GM12878 (cell line): Measurements from ENCODE around the gene MYOM1. TPM values are rescaled to one million over a fixed set of nuclear protein-coding genes. Genes with fewer than 3 reads are reported as not detected.

ENCODE experiments used
- ATAC-seq: fragments of 200-7000 bp; cut with Tn5 transposase; 3 replicates; pipeline ENCODE4 v1.9.1; 2020; ENCODE audit warnings: mild to moderate bottlenecking, moderate library complexity
- BruUV-seq: library from RNA; stranded (reverse); fragments of 400-500 nt; replicated peaks from 2 replicates; lab custom pipeline; 2021; lab: Mats Ljungman, UMichigan
- CTCF ChIA-PET: fragments of 300-600 bp; sonication (Branson Sonifier 250); formaldehyde crosslinking; extraction: SDS; loops from one replicate; lab custom pipeline; 2021; ENCODE audit warnings: inconsistent platforms; lab: Yijun Ruan, JAX
- POLR2A ChIA-PET: fragments of 350-600 bp; formaldehyde crosslinking; extraction: SDS; loops from one replicate; lab custom pipeline; 2021; ENCODE audit warnings: inconsistent platforms; lab: Charles Lee
- RAD21 ChIA-PET: fragments of 300-600 bp; sonication (Branson Sonifier 250); formaldehyde crosslinking; loops from one replicate; lab custom pipeline; 2023; ENCODE audit warnings: antibody characterized with exemption; ENCODE audit not compliant: unreplicated experiment; lab: Charles Lee
- SMC1A ChIA-PET: fragments of 300-600 bp; sonication (Branson Sonifier 250); formaldehyde crosslinking; loops from one replicate; lab custom pipeline; 2023; ENCODE audit not compliant: unreplicated experiment, uncharacterized antibody; lab: Charles Lee
- DNase-seq: peaks from one replicate; pipeline ENCODE4 v3.0.0-alpha.2; 2011; ENCODE audit warnings: low read depth, low spot score
- FAIRE-seq: peaks from 3 replicates; lab custom pipeline; 2011; peaks lifted over from hg19 to GRCh38; lab: Jason Lieb, UNC
- H2AFZ ChIP-seq: 2 replicates; pipeline ENCODE4 v1.6.0; 2011; ENCODE audit warnings: low read depth, low read length, control low read depth; ENCODE audit not compliant: control insufficient read depth
- H3K27ac ChIP-seq: 2 replicates; pipeline ENCODE4 v1.5.1; 2011; ENCODE audit warnings: control low read depth; ENCODE audit not compliant: control insufficient read depth, insufficient read depth
- H3K27me3 ChIP-seq, 2 experiments: replicated peaks in 1 of 2; 2 replicates each; pipeline versions ENCODE4 v1.6.0 to v1.6.1; 2011; ENCODE audit warnings: low read length in 1 of 2; ENCODE audit not compliant: control insufficient read depth in 2 of 2, insufficient read depth in 2 of 2
- H3K36me3 ChIP-seq, 2 experiments: 2 replicates each; pipeline ENCODE4 v1.5.1; 2011; ENCODE audit warnings: low read length in 1 of 2; ENCODE audit not compliant: control insufficient read depth in 2 of 2, insufficient read depth in 2 of 2
- H3K4me1 ChIP-seq: 2 replicates; pipeline ENCODE4 v1.6.1; 2011; ENCODE audit warnings: mild to moderate bottlenecking, low read length, moderate library complexity, mixed read lengths; ENCODE audit not compliant: control insufficient read depth, insufficient read depth
- H3K4me2 ChIP-seq: 2 replicates; pipeline ENCODE4 v1.6.0; 2011; ENCODE audit warnings: control low read depth; ENCODE audit not compliant: control insufficient read depth, insufficient read depth
- H3K4me3 ChIP-seq: fragments of 200-600 bp; sonication (generic); 2 replicates; pipeline ENCODE4 v1.5.1; 2016
- H3K79me2 ChIP-seq: 2 replicates; pipeline ENCODE4 v1.6.0; 2011; ENCODE audit warnings: low read length; ENCODE audit not compliant: control insufficient read depth, insufficient read depth
- H3K9ac ChIP-seq: 2 replicates; pipeline ENCODE4 v1.8.0; 2011; ENCODE audit warnings: low read length, control low read depth, mixed read lengths; ENCODE audit not compliant: control insufficient read depth, insufficient read depth
- H3K9me3 ChIP-seq: replicated peaks from 3 replicates; pipeline ENCODE4 v1.5.1; 2011; ENCODE audit warnings: mild to moderate bottlenecking, low read length; ENCODE audit not compliant: control insufficient read depth, insufficient read depth
- H4K20me1 ChIP-seq: 2 replicates; pipeline ENCODE4 v1.6.0; 2011; ENCODE audit not compliant: control insufficient read depth, insufficient read depth
- BHLHE40 ChIP-seq, 2 experiments: fragments of 450-650 bp in 1 of 2; IDR thresholded peaks; 2 replicates each; pipeline ENCODE4 v1.6.1; 2011 to 2017; ENCODE audit warnings: low read depth in 2 of 2, borderline replicate concordance in 1 of 2, improper control_type of control experiment in 1 of 2, low read length in 1 of 2, mild to moderate bottlenecking in 1 of 2
- CREB1 ChIP-seq: IDR thresholded peaks from 2 replicates; pipeline ENCODE4 v1.6.1; 2012; ENCODE audit warnings: low read depth, mild to moderate bottlenecking, inconsistent platforms
- JUNB ChIP-seq: IDR thresholded peaks from 2 replicates; pipeline ENCODE4 v1.6.1; 2016; ENCODE audit warnings: antibody characterized with exemption, mild to moderate bottlenecking
- MEF2B ChIP-seq: fragments of 450-650 bp; IDR thresholded peaks from 2 replicates; pipeline ENCODE4 v1.6.1; 2018; ENCODE audit warnings: mild to moderate bottlenecking, moderate library complexity; ENCODE audit not compliant: partially characterized antibody, poor library complexity, severe bottlenecking
- MTA3 ChIP-seq: IDR thresholded peaks from 2 replicates; pipeline ENCODE4 v1.6.1; 2012; ENCODE audit warnings: low read length, inconsistent platforms, borderline replicate concordance
- PAX5 ChIP-seq: IDR thresholded peaks from 2 replicates; pipeline ENCODE4 v1.6.1; 2011; ENCODE audit warnings: low read depth, low read length, borderline replicate concordance
- PKNOX1 ChIP-seq: fragments of 450-650 bp; IDR thresholded peaks from 2 replicates; pipeline ENCODE4 v1.6.1; 2016; ENCODE audit warnings: mild to moderate bottlenecking
- PML ChIP-seq: IDR thresholded peaks from 2 replicates; pipeline ENCODE4 v1.6.1; 2012; ENCODE audit warnings: low read length, inconsistent platforms
- POLR2A ChIP-seq: IDR thresholded peaks from 2 replicates; pipeline ENCODE4 v1.6.1; 2011; ENCODE audit warnings: low read depth, mild to moderate bottlenecking, low read length
- POLR2AphosphoS2 ChIP-seq: IDR thresholded peaks from 2 replicates; pipeline ENCODE4 v1.6.1; 2011; ENCODE audit warnings: low read depth, mild to moderate bottlenecking, low read length, improper control_type of control experiment, moderate library complexity
- POU2F2 ChIP-seq: IDR thresholded peaks from 3 replicates; pipeline ENCODE4 v1.6.1; 2011; ENCODE audit warnings: low read depth, mild to moderate bottlenecking, low read length, borderline replicate concordance
- RELA ChIP-seq: fragments of 450-650 bp; IDR thresholded peaks from 2 replicates; pipeline ENCODE4 v1.8.0; 2014; ENCODE audit warnings: borderline replicate concordance; ENCODE audit not compliant: partially characterized antibody
- SKIL ChIP-seq: fragments of 450-650 bp; IDR thresholded peaks from 2 replicates; pipeline ENCODE4 v1.6.1; 2017; ENCODE audit warnings: mild to moderate bottlenecking, low read depth, inconsistent platforms; ENCODE audit not compliant: poor library complexity, severe bottlenecking
- SUZ12 ChIP-seq: fragments of 200-600 bp; sonication (generic); IDR thresholded peaks from one replicate; pipeline ENCODE4 v1.6.1; 2018; ENCODE audit warnings: antibody characterized with exemption, mild to moderate bottlenecking; ENCODE audit not compliant: unreplicated experiment
- WGBS: methylation state at CpG from one replicate; pipeline ENCODE4 v1.1.6; 2016; ENCODE audit warnings: low lambda C conversion rate; ENCODE audit not compliant: insufficient replicate concordance, insufficient coverage; ENCODE audit errors: missing lambda C conversion rate; 5-methylcytosine and 5-hydroxymethylcytosine counted together
- in situ Hi-C: fragments of 300-500 bp; cut with MboI; formaldehyde crosslinking; loops from 9 replicates; pipeline ENCODE4 v1.14.3; 2018; ENCODE audit warnings: mixed read lengths
- intact Hi-C: fragments of 100-400 bp; cut with micrococcal nuclease; formaldehyde crosslinking; loops from one replicate; pipeline ENCODE4 v1.14.2; 2022; ENCODE audit not compliant: unreplicated experiment
- polyA plus RNA-seq, 11 experiments: library from polyadenylated mRNA; depleted of rRNA in 4 of 11; unstranded in 6 of 11; stranded (reverse) in 5 of 11; fragments of >200 nt; fragmentation: Nextera tagmentation in 4 of 11; fragmentation: Illumina TruSeq in 1 of 11; extraction: Ambion mirVana in 4 of 11; extraction: Trizol in 1 of 11; gene quantifications; 1 replicate in 1 of 11; 2 replicates in 10 of 11; pipeline versions ENCODE4 v1.2.1 to v1.2.3, GENCODE V29; 2011 to 2016; ENCODE audit warnings: inconsistent platforms in 2 of 11, missing spikeins in 2 of 11, low read depth in 1 of 11
- total RNA-seq, 4 experiments: library from RNA; depleted of rRNA in 3 of 4; stranded (reverse); fragments of >200 nt in 3 of 4; fragmentation: Illumina TruSeq in 1 of 4; extraction: Trizol in 1 of 4; gene quantifications; 2 replicates each; pipeline versions ENCODE4 v1.2.1 to v1.2.3, GENCODE V29; 2013 to 2021
- TF ChIP-seq, protein P1 (sequence below): IDR thresholded peaks from 2 replicates; pipeline ENCODE4 v1.6.1; 2011; ENCODE audit warnings: mild to moderate bottlenecking, low read depth, low read length, moderate library complexity; ENCODE audit not compliant: insufficient replicate concordance

MYOM1 gene
- total and polyA plus RNA-seq, 10 of the 15 experiments (the other 5 are each of a cell fraction or from before 2014, with no cell fraction given) = 0.06 to 1.0 (median 0.57) TPM

DNA sequence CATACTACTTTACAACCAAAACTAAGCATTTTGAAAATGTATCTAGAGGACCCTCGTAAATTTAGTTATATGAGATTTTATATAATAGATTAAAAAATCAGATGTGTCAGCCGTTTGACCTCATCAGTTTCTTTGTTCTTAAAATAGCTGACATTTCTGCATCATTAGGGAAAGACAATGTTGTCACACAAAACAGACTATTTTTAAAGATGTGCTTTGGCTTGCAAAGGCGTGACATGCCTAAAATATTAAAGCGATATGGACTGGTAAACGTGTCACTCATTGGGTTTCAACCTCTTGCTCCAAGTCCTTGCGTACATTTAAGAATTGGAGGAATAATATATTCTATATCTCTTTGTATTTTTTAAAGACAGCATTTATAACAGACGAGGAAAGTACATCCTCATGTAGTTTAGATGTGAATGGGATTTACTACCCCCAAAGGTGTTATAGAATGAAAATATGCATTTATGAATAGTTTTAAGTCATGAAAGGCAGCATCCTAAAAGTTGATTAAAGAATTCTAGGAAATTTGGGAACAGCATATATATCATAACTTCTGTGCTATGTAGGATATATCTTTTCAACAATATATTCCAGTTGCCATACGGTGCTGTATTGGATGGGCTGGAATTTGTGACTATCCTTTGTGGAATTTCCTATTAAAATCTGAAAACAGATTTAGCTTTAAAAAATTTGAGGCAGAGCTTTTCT is 31.6 kb upstream of the MYOM1 start:
- Histone ChIP-seq H3K4me1 (peaks cover 20% of the 10 kb centered on the region; the same call in 1 of the 2 replicates), H3K4me3 (peak overlapping the region; percentile 16; the same call in 1 of the 2 replicates), H3K4me2 (peak overlapping the region; percentile 89), H3K9me3 (no peaks in the 10 kb centered on the region), H4K20me1 (0 out of 2 replicates have a peak, but pooled peaks cover 4% of the 10 kb centered on the region), H3K9ac (no peak overlapping the region), H3K79me2 (peaks cover 85% of the 10 kb centered on the region), H3K27me3 (no peaks in the 10 kb centered on the region), H3K36me3 (peaks cover 0 to 20% of the 10 kb centered on the region in 2 experiments; a peak in 3 of 4 replicates), H3K27ac (peak overlapping the region; percentile 9), H2AFZ (no peak overlapping the region)
- BruUV-seq = no TSS peak
- 17% methylated on average over 8 of the region's 8 CpGs for WGBS
- FAIRE-seq = no peak
- in situ Hi-C loops = loop anchor here (25.0 kb wide), 1 partner anchor 1011 kb away; no protein-coding TSS in a partner anchor
- intact Hi-C loops = no loop called here
- DNase-seq = no peak
- CTCF ChIA-PET = interaction anchor here (0.7 to 2.2 kb wide), 10 partner anchors 9 to 334 kb away, joined by 3 to 11 read pairs (median 4); partner anchors contain the start of gene MYL12B
- SMC1A ChIA-PET = interaction anchor here (0.6 to 12.1 kb wide), 19 partner anchors 9 to 415 kb away, joined by 3 to 105 read pairs (median 4); partner anchors contain the start of gene MYL12B
- no peak for TF ChIP-seq JUNB
- 0 out of 2 replicates have a peak, but pooled peaks have one; percentile 28 for TF ChIP-seq POLR2A
- peak; percentile 26; the same call in 1 of the 2 replicates for TF ChIP-seq MTA3
- TF ChIP-seq MEF2B = peak; percentile 34
- peak; percentile 36; the same call in 1 of the 2 replicates for TF ChIP-seq PAX5
- TF ChIP-seq, protein P1, sequence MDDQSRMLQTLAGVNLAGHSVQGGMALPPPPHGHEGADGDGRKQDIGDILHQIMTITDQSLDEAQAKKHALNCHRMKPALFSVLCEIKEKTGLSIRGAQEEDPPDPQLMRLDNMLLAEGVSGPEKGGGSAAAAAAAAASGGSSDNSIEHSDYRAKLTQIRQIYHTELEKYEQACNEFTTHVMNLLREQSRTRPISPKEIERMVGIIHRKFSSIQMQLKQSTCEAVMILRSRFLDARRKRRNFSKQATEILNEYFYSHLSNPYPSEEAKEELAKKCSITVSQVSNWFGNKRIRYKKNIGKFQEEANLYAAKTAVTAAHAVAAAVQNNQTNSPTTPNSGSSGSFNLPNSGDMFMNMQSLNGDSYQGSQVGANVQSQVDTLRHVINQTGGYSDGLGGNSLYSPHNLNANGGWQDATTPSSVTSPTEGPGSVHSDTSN = peak; percentile 50
- no peak for TF ChIP-seq SUZ12
- TF ChIP-seq BHLHE40 (IDR thresholded peaks at IDR 0.05; ENCODE audit: borderline replicate concordance in 1 of 2, low read depth in 2 of 2, low read length in 1 of 2) = 0 out of 4 replicates have a peak, but pooled peaks of 1 of the 2 experiments have one; percentile 26
- TF ChIP-seq PKNOX1 = peak; percentile 82
- no peak for TF ChIP-seq RELA
- 0 out of 2 replicates have a peak, but pooled peaks have one; percentile 35 for TF ChIP-seq CREB1
- TF ChIP-seq PML = peak; percentile 22; the same call in 1 of the 2 replicates
- 0 out of 3 replicates have a peak, but pooled peaks have one; percentile 17 for TF ChIP-seq POU2F2
- TF ChIP-seq SKIL = peak; percentile 39
- TF ChIP-seq POLR2AphosphoS2 = peak; percentile 62; the same call in 1 of the 2 replicates
- POLR2A ChIA-PET = interaction anchor here (0.5 to 5.7 kb wide), 12 partner anchors 9 to 1019 kb away, joined by 3 to 36 read pairs (median 4); partner anchors contain the start of gene MYL12B
- RAD21 ChIA-PET = interaction anchor here (0.6 to 3.7 kb wide), 18 partner anchors 9 to 610 kb away, joined by 3 to 26 read pairs (median 3); no protein-coding TSS in a partner anchor
- no peak for ATAC-seq
